ENCODE data around the gene NLRX1. TPM values are rescaled to one million over a fixed set of nuclear protein-coding genes. Genes with fewer than 3 reads are reported as not detected.
"Not testable (repeated sequence)": the region's sequence is repeated elsewhere in the genome, so short reads cannot be mapped to it uniquely, and the experiment has no call there.

Gene NLRX1
- total RNA-seq, 1 experiment from 2014 or later: 25.2 TPM

GRCh38 chr11:119222891-119223290, 54.4 kb downstream of the NLRX1 start:
- H3K36me3 ChIP-seq (ENCODE audit: control insufficient read depth, insufficient read depth, low read length): no peaks in the 10 kb centered on the region
- TF ChIP-seq SIN3A (IDR thresholded peaks at IDR 0.05; ENCODE audit: borderline replicate concordance, insufficient read depth, low read depth, low read length): no peak
- no peak for TF ChIP-seq CTCF (IDR thresholded peaks at IDR 0.05)
- no peak for TF ChIP-seq TCF7L2 (IDR thresholded peaks at IDR 0.05; ENCODE audit: low read depth, low read length)
- no peak for TF ChIP-seq REST (IDR thresholded peaks at IDR 0.05; ENCODE audit: insufficient read depth in 1 of 2, low read depth in 2 of 2, low read length in 1 of 2)
- no peak for TF ChIP-seq POLR2AphosphoS5 (IDR thresholded peaks at IDR 0.05; ENCODE audit: low read depth, low read length)
- H3K9me3 ChIP-seq (ENCODE audit: control insufficient read depth, insufficient read depth, low read depth, low read length): no peaks in the 10 kb centered on the region
- H3K27ac ChIP-seq (ENCODE audit: low read length): no peak overlapping the region
- in situ Hi-C loops (cut with HindIII; ENCODE audit: low pct_unique_long_range_greater_than_20kb, low sequenced_read_pairs): no loop called here
- intact Hi-C loops (cut with micrococcal nuclease; ENCODE audit: unreplicated experiment): no loop called here
- H3K27me3 ChIP-seq (ENCODE audit: control insufficient read depth, insufficient read depth, low read length): no peaks in the 10 kb centered on the region
- BruUV-seq (replicated peaks): no TSS peak
- H3K4me1 ChIP-seq (ENCODE audit: control insufficient read depth, insufficient read depth, low read length): peaks cover 13% of the 10 kb centered on the region
- POLR2A ChIA-PET: no interaction called here
- ATAC-seq (no peak), DNase-seq (ENCODE audit: low read depth, low spot score) (no peak)
- no peak overlapping the region for H3K4me3 ChIP-seq (ENCODE audit: low read depth in 2 of 2, low read length in 2 of 2)
- CTCF ChIA-PET: no interaction called here

- ChIA-PET POLR2A (no interaction called here), CTCF (no interaction called here)
- Histone ChIP-seq H3K9me3 (ENCODE audit: control insufficient read depth, insufficient read depth, low read depth, low read length) (no peaks in the 10 kb centered on the region), H3K4me3 (ENCODE audit: low read depth in 2 of 2, low read length in 2 of 2) (no peak overlapping the region), H3K36me3 (ENCODE audit: control insufficient read depth, insufficient read depth, low read length) (no peaks in the 10 kb centered on the region), H3K27me3 (ENCODE audit: control insufficient read depth, insufficient read depth, low read length) (no peaks in the 10 kb centered on the region), H3K27ac (ENCODE audit: low read length) (no peak overlapping the region), H3K4me1 (ENCODE audit: control insufficient read depth, insufficient read depth, low read length) (0 out of 2 replicates have a peak, but pooled peaks cover 6% of the 10 kb centered on the region)
- no peak for ATAC-seq
- in situ Hi-C loops (cut with HindIII; ENCODE audit: low pct_unique_long_range_greater_than_20kb, low sequenced_read_pairs) (no loop called here), intact Hi-C loops (cut with micrococcal nuclease; ENCODE audit: unreplicated experiment) (no loop called here)
- TF ChIP-seq CTCF (IDR thresholded peaks at IDR 0.05) (no peak), REST (IDR thresholded peaks at IDR 0.05; ENCODE audit: insufficient read depth in 1 of 2, low read depth in 2 of 2, low read length in 1 of 2) (no peak), TCF7L2 (IDR thresholded peaks at IDR 0.05; ENCODE audit: low read depth, low read length) (no peak), SIN3A (IDR thresholded peaks at IDR 0.05; ENCODE audit: borderline replicate concordance, insufficient read depth, low read depth, low read length) (no peak), POLR2AphosphoS5 (IDR thresholded peaks at IDR 0.05; ENCODE audit: low read depth, low read length) (no peak)
- BruUV-seq (replicated peaks): no TSS peak
- DNase-seq (ENCODE audit: low read depth, low spot score): no peak
Observed at GRCh38 chr11:119223856-119224255, 55.3 kb downstream of the NLRX1 start.

GRCh38 chr11:119228535-119229287, 60.2 kb downstream of the NLRX1 start:
- H3K27ac ChIP-seq (ENCODE audit: low read length); BruUV-seq (replicated peaks); H3K4me3 ChIP-seq (ENCODE audit: low read depth in 2 of 2, low read length in 2 of 2); DNase-seq (ENCODE audit: low read depth, low spot score); H3K36me3 ChIP-seq (ENCODE audit: control insufficient read depth, insufficient read depth, low read length); H3K4me1 ChIP-seq (ENCODE audit: control insufficient read depth, insufficient read depth, low read length); in situ Hi-C loops (cut with HindIII; ENCODE audit: low pct_unique_long_range_greater_than_20kb, low sequenced_read_pairs); intact Hi-C loops (cut with micrococcal nuclease; ENCODE audit: unreplicated experiment); H3K9me3 ChIP-seq (ENCODE audit: control insufficient read depth, insufficient read depth, low read depth, low read length); ATAC-seq; H3K27me3 ChIP-seq (ENCODE audit: control insufficient read depth, insufficient read depth, low read length): not testable (repeated sequence)
- ChIA-PET POLR2A (interaction anchor here (0.6 kb wide), 1 partner anchor 167 kb away, joined by 5 read pairs; no protein-coding TSS in a partner anchor), CTCF (interaction anchor here (0.6 kb wide), 2 partner anchors 9 to 320 kb away, joined by 3 to 6 read pairs; no protein-coding TSS in a partner anchor)

Data from Panc1 (cell line).